GM23248 (cell line): ENCODE measurements around the gene MLLT6.

Experiments
- EZH2 ChIP-seq: fragments of 200-600 bp; sonication (generic); IDR thresholded peaks from 2 replicates; pipeline ENCODE4 v1.6.1; 2018; ENCODE audit warnings: antibody characterized with exemption, mild to moderate bottlenecking; ENCODE audit not compliant: insufficient read depth, poor library complexity, severe bottlenecking
- EZH2phosphoT487 ChIP-seq: fragments of 200-600 bp; sonication (generic); IDR thresholded peaks from 2 replicates; pipeline ENCODE4 v1.6.1; 2018; ENCODE audit warnings: antibody characterized with exemption, moderate library complexity, mild to moderate bottlenecking, low read depth; ENCODE audit not compliant: insufficient read depth

GRCh38 chr17:38747463-38748148 is 42.5 kb downstream of the MLLT6 start:
- TF ChIP-seq EZH2 (no peak), EZH2phosphoT487 (no peak)
